Superior temporal gyrus (tissue), 1 donor: ENCODE data around the gene LEMD1.

Experiments used
- DNase-seq: peaks from one replicate; pipeline ENCODE4 v3.0.0-alpha.2; 2016; ENCODE audit errors: extremely low spot score

Gene LEMD1

GRCh38 chr1:205421798-205422197 is at the start of gene LEMD1:
Gene LEMD1 (minus strand): TSS chr1:205422056. CDS start chr1:205420536, 1,520 bp downstream.
- no peak for DNase-seq

- no peak for DNase-seq
Observed at GRCh38 chr1:205470131-205470530, 48.3 kb upstream of the LEMD1 start.

GRCh38 chr1:205466595-205467220 is 44.9 kb upstream of the LEMD1 start:
- DNase-seq: no peak

- no peak for DNase-seq
Observed at GRCh38 chr1:205465392-205465791, 43.5 kb upstream of the LEMD1 start.

GRCh38 chr1:205458777-205459566 is 37.1 kb upstream of the LEMD1 start:
- DNase-seq: no peak

GRCh38 chr1:205456868-205457745 is 35.3 kb upstream of the LEMD1 start:
- peak; percentile 3 for DNase-seq

- no peak for DNase-seq
Observed at GRCh38 chr1:205456383-205456867, 34.6 kb upstream of the LEMD1 start.

GRCh38 chr1:205455581-205456382 is 33.9 kb upstream of the LEMD1 start, which contains the start of gene BLACAT1:
Gene BLACAT1 (minus strand): TSS chr1:205456045.
- no peak for DNase-seq

GRCh38 chr1:205454903-205455335 is 33.1 kb upstream of the LEMD1 start:
- no peak for DNase-seq

GRCh38 chr1:205453466-205453865 is 31.6 kb upstream of the LEMD1 start:
- DNase-seq: no peak

GRCh38 chr1:205452933-205453332 is 31.1 kb upstream of the LEMD1 start:
- DNase-seq: no peak

- DNase-seq: no peak
Observed at GRCh38 chr1:205452364-205452763, 30.5 kb upstream of the LEMD1 start.

GRCh38 chr1:205451759-205452164 is 29.9 kb upstream of the LEMD1 start:
- no peak for DNase-seq

- DNase-seq: no peak
Observed at GRCh38 chr1:205451202-205451601, 29.3 kb upstream of the LEMD1 start.

GRCh38 chr1:205450448-205450847 is 28.6 kb upstream of the LEMD1 start:
- no peak for DNase-seq

GRCh38 chr1:205449750-205450443 is 28.0 kb upstream of the LEMD1 start:
- no peak for DNase-seq

GRCh38 chr1:205449254-205449749 is 27.4 kb upstream of the LEMD1 start:
- no peak for DNase-seq

- DNase-seq: no peak
Observed at GRCh38 chr1:205448540-205449253, 26.8 kb upstream of the LEMD1 start.

GRCh38 chr1:205447457-205448341 is 25.8 kb upstream of the LEMD1 start:
- no peak for DNase-seq
